DMS79 treated with DMSO at 0.1 percent for 48 hours (cell line): ENCODE data around the gene PLEKHA7.

Experiments
- DNase-seq: peaks from one replicate; lab custom pipeline; 2025; lab: John Stamatoyannopoulos, UW

The PLEKHA7 gene

DNA sequence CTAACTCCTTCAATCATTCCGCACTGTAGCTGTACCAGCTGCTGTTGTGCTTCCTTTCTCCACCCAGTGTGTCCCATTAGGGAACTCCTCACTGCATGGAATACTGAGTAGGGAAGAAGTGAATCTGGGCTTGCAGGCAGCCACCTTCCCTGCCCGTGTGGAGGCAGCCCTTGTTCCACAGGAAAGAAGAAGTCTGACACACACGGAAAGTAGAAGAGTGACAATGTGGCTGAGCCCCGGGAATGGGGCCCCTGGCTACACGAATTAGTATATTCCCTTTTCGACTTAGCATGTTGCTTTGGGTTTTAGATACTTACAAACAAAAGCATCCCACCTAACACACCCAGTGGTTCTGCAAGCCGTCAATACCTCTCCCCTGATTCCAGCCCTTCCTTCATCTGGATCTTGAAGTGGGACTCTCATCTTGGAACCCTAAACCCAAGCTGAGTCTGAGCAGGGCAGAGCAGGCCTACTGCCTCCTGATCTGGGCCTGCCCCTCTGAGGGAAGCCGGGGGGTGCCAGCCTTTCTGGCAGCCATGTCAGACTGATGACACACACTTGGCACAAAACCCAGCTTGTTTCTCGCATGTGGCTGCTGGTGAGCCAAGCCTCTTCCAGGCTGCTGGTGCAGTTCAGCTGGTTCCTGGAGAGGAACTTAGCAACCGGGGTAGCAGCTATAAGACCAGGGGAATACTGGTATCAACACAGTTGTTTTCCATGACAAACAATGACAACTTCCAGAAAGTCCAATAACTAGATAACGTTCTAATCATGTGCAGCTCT, 204.1 kb downstream of the PLEKHA7 start:
- no peak for DNase-seq

DNA sequence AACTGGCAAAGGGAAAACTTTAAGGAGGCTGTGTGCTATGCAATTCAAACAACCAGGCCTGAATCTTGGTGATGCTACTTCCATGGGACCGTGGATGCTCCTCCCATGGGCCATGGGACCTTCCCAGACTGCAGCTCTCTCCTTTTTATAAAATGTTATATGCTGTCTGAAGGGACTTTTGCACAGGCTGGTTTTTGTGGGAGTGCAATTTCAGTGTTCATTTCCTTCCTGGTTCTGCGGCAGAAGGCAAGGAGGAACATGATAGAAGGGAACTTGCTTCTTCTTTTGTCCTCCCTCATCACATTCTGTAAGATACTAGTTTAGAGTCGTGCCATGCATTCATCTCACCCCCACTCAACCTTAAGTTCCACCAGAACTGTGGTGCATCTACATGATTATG, 206.9 kb downstream of the PLEKHA7 start:
- no peak for DNase-seq

DNA sequence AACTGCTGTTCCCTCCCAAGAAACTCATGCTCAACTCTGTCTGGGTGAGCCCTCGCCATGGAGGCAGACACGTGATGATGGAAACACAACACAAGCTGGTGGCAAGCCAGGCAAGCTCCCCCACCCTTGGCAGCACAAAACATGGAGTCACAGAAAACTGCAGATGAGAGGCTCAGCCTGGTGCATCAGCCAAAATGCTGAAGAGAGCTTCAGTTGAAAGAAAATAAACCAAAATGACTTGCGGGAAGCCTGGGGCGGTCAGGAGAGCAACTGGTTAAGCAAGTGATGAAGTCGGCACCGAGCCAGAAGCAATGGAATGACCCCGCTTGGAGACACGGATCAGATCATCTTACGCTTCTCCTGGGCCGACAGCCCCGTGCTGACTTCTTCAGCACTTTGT, 207.4 kb downstream of the PLEKHA7 start:
- peak; percentile 22 for DNase-seq

DNA sequence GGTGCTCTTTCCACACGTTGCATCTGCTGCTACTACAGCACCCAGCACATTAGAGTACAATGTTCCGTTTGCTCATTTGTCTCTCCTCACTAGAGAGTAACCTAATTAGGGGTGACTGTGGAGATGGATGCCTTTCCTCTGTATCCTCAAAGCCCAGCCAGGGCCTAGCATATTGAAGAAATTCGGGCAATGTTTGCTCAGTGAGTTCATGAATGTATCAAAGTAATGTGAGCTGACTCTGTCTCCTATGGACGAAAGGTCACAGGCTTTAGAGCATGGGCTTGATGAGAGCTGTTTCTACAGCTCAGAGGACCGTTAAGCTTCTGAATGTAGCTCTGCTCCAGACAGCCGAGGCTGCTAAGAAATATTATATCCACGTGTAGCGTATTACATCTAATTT, 208.3 kb downstream of the PLEKHA7 start:
- no peak for DNase-seq

DNA sequence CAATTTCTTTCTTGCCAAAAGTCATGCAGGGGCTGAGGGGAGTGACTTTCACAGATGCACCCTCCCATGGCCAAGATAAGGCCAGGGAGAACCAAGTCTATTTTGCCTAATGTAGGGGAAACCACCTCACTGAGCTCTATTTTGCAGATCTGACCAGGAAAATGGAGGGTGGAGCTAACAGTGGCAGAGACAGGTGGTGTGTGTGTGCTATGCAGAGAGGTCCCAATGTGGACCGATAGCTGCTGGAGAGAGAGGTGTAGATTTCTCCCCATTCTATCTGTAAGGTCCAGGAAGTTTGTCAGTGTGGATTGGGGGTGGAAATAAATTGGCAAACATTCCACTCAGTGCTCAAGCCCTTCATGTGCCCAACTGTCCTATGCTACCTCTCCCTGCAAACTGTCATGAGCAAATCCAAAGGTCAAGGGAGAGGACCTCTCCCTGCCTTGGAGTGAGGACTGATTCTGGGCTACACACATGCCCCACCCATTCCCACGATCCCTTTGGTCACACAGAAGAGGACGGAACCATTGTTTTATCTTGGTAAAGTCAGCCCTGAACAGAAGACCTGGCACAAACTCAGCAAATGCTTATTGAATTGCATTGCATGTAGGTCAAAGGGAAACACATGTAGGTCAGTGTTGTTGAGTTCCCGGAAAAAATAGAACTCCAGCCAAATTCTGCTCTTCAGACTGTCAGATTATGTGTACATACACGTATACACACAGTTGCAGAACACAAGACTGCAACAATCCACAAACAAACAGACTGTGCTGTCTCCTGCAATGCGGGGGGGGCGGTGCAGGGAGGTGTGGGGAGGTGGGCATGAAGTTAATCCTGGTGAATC, 209.9 kb downstream of the PLEKHA7 start:
- DNase-seq, result no peak

DNA sequence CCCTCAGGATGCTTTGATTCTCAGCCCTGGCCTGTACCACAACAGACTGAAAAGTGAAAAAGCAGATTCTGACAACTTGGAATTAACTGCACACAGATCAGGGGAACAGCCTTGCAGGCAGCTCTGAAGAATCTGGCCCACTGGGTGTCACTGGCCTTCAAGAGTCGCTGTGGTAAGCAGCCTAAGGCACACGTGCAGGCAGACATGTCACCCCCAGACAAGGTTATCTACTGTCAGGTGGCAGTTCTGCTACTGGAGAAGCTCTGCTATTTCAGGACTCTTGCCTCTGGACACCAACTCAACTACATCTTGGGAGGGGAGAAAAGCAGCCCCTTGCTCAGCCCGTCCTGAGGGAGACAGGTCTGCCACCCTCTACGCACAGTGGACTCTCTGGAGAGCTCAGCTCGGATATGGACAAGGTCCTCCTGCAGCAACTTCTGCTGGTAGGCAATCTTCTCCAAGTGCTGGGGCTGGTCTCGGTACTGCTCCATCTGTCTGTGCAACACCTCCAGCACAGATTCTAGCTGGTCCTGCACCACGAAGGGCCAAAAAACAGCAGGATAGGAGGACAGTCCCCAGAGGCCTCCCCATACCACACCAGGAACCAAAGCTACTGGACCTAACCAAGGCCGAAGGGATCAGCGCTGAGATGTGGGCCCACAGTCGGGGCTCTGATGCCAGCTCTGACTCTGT, 212.8 kb downstream of the PLEKHA7 start:
- DNase-seq, result no peak

GRCh38 chr11:16800382-16800781, 213.8 kb downstream of the PLEKHA7 start:
- no peak for DNase-seq

DNA sequence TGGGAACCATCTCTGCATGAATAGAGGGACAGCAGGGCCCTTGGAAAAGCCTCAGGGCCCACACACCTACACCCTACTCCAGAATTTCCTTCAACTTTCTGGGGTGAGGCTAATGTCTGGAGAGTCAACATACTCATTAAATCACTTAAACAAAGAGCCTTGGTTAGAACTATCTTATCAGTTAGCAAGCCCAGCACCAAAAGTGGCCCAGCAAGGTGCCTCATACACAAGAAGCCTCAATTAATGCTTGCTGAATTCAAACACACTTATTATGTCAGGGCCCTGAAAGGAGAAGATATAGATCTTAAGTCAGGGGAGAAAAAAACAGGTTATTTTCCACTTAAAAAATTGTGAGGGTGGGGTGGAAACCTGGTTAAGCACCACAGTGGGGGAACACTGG, 214.3 kb downstream of the PLEKHA7 start:
- no peak for DNase-seq

DNA sequence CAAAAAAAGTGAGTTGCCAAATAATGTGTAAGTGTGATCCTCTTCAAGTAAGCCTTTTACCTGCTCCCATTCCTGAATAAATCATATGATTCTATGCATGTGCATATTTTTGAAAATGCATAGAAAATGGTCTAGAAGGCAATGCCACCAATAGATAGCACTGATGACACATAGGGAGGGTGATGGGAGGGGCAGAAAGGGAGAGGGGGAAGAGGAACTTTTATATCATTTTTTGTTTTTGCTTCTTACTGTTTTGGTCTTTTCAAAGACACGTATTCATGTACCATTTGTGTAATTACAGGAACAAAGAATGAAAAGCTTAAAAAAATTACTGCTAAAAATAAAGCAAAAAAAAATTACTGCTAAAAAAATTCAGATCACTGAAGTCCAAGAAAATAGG, 215.0 kb downstream of the PLEKHA7 start:
- DNase-seq, result no peak

GRCh38 chr11:16797776-16798175, 216.4 kb downstream of the PLEKHA7 start:
- DNase-seq, result no peak

DNA sequence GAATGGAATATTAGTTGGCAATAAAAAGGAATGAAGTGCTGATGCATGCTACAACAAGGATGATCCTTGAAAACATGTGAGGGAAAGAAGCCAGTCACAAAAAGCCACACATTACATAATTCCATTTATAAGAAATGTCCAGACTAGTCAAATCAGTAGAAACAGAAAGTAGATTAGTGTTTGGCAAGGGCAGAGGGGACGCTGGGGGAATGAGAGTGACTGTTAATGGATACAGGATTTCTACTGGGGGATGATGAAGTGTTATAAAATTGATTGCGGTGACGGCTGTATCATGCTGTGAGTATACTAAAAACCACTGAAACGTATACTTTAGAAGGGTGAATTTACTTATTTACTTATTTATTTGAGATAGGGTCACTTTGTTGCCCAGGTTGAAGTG, 217.9 kb downstream of the PLEKHA7 start:
- no peak for DNase-seq

- DNase-seq, result no peak
Measured at GRCh38 chr11:16795146-16795545, 219.1 kb downstream of the PLEKHA7 start.

GRCh38 chr11:16794047-16794818, 220.0 kb downstream of the PLEKHA7 start:
- DNase-seq, result no peak

DNA sequence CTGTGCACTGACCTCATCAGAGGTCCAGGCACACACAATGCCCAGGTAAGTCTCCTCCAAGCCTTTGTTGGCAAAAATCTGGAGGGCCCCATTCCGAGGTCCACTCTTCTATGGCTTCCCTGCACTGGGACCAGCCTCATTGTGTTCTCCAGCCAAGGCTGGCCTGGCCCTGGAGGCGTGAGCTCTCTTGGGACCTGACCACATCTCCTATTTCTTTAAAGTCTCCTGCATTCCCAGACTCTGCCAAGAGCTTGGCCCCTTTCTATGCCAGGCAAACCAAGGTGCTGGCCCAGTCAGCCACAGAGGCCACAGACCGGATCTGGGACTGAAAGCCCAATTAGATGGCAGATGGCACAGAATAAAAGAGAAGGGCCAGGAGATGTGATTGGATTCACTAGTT, 220.7 kb downstream of the PLEKHA7 start:
- DNase-seq, result no peak

- DNase-seq, result no peak
Measured at GRCh38 chr11:16793009-16793408, 221.2 kb downstream of the PLEKHA7 start.

- DNase-seq, result no peak
Measured at GRCh38 chr11:16792426-16792825, 221.8 kb downstream of the PLEKHA7 start.

GRCh38 chr11:16791191-16791961, 222.8 kb downstream of the PLEKHA7 start:
- no peak for DNase-seq

- DNase-seq, result no peak
Measured at GRCh38 chr11:16790486-16791190, 223.6 kb downstream of the PLEKHA7 start.

GRCh38 chr11:16789560-16790485, 224.4 kb downstream of the PLEKHA7 start:
- DNase-seq, result no peak

DNA sequence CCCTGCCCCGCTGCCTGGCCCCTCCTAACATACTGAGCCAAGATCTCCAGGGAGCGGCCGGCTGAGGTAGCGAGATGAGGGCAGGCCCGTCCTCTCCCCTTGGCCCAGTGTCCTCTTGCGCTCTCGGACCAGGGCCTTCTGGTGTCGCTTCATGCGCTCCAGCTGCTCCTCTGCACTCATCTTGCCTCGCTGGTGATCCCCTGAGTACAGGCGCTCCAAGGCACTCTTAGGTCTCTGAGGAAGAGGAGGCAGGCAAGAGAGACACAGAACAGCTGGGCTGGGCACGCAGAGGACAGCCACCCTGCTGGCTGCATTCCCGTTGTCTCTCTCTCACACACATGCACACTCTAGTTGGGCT, 225.2 kb downstream of the PLEKHA7 start:
- DNase-seq, result no peak
